Measurements from ENCODE around the gene VSIR. TPM values are rescaled to one million over a fixed set of nuclear protein-coding genes. Genes with fewer than 3 reads are reported as not detected.

VSIR gene
- total RNA-seq, 1 experiment from 2014 or later: 1.6 TPM

- peak; percentile 20 for DNase-seq (ENCODE audit: low read depth)
These were observed 45.3 kb downstream of the VSIR start for GRCh38 chr10:71727738-71728737.

- DNase-seq (ENCODE audit: low read depth): no peak
These were observed 46.1 kb downstream of the VSIR start for GRCh38 chr10:71727105-71727737.

GRCh38 chr10:71726580-71727104, 46.7 kb downstream of the VSIR start:
- no peak for DNase-seq (ENCODE audit: low read depth)

GRCh38 chr10:71725998-71726579, 47.2 kb downstream of the VSIR start:
- peak; percentile 31 for DNase-seq (ENCODE audit: low read depth)

- no peak for DNase-seq (ENCODE audit: low read depth)
These were observed 48.1 kb downstream of the VSIR start for GRCh38 chr10:71725249-71725648.

GRCh38 chr10:71724539-71724938, 48.8 kb downstream of the VSIR start:
- no peak for DNase-seq (ENCODE audit: low read depth)

- DNase-seq (ENCODE audit: low read depth): no peak
These were observed 50.0 kb downstream of the VSIR start for GRCh38 chr10:71723311-71723710.

- DNase-seq (ENCODE audit: low read depth): no peak
These were observed 50.5 kb downstream of the VSIR start for GRCh38 chr10:71722849-71723248.

GRCh38 chr10:71721313-71721712, 52.0 kb downstream of the VSIR start:
- no peak for DNase-seq (ENCODE audit: low read depth)

GRCh38 chr10:71720288-71720687, 53.0 kb downstream of the VSIR start:
- no peak for DNase-seq (ENCODE audit: low read depth)

GRCh38 chr10:71719464-71720201, 53.7 kb downstream of the VSIR start, which contains the start of gene C10orf105:
Gene C10orf105 (minus strand): TSS chr10:71719778. CDS start chr10:71716337, 3,441 bp downstream.
- no peak for DNase-seq (ENCODE audit: low read depth)

- no peak for DNase-seq (ENCODE audit: low read depth)
These were observed 54.3 kb downstream of the VSIR start for GRCh38 chr10:71719042-71719441.

GRCh38 chr10:71718165-71718698, 55.1 kb downstream of the VSIR start:
- DNase-seq (ENCODE audit: low read depth): no peak

GRCh38 chr10:71717551-71717951, 55.8 kb downstream of the VSIR start:
- DNase-seq (ENCODE audit: low read depth): no peak

GRCh38 chr10:71717056-71717455, 56.3 kb downstream of the VSIR start:
- no peak for DNase-seq (ENCODE audit: low read depth)

GRCh38 chr10:71716426-71716825, 56.9 kb downstream of the VSIR start:
- no peak for DNase-seq (ENCODE audit: low read depth)

GRCh38 chr10:71715860-71716259, 57.5 kb downstream of the VSIR start:
- DNase-seq (ENCODE audit: low read depth): no peak

- DNase-seq (ENCODE audit: low read depth): no peak
These were observed 58.3 kb downstream of the VSIR start for GRCh38 chr10:71715026-71715425.

- DNase-seq (ENCODE audit: low read depth): no peak
These were observed 58.7 kb downstream of the VSIR start for GRCh38 chr10:71714592-71714991.

- no peak for DNase-seq (ENCODE audit: low read depth)
These were observed 59.3 kb downstream of the VSIR start for GRCh38 chr10:71714031-71714410.

Data from RPMI7951 (cell line).